GM03348 (cell line): ENCODE data around the gene TSPAN5.
"Not testable (repeated sequence)": the region's sequence is repeated elsewhere in the genome, so short reads cannot be mapped to it uniquely, and the experiment has no call there.

Source experiments
- DNase-seq: peaks from one replicate; pipeline ENCODE4 v3.0.0; 2012; ENCODE audit warnings: low spot score

TSPAN5 gene

GRCh38 chr4:98496152-98496845, 162.1 kb downstream of the TSPAN5 start:
- no peak for DNase-seq

GRCh38 chr4:98493296-98493695, 165.1 kb downstream of the TSPAN5 start:
- DNase-seq, result no peak

- peak; percentile 47 for DNase-seq
Measured at GRCh38 chr4:98491899-98492559, 166.4 kb downstream of the TSPAN5 start.

- DNase-seq, result no peak
Measured at GRCh38 chr4:98490251-98490650, 168.2 kb downstream of the TSPAN5 start.

GRCh38 chr4:98485816-98486345, 172.5 kb downstream of the TSPAN5 start:
- no peak for DNase-seq

- DNase-seq, result no peak
Measured at GRCh38 chr4:98484031-98484430, 174.4 kb downstream of the TSPAN5 start.

- DNase-seq, result no peak
Measured at GRCh38 chr4:98482847-98483806, 175.3 kb downstream of the TSPAN5 start.

GRCh38 chr4:98482503-98482846, 175.9 kb downstream of the TSPAN5 start:
- no peak for DNase-seq

GRCh38 chr4:98481167-98481566, 177.2 kb downstream of the TSPAN5 start:
- DNase-seq, result no peak

GRCh38 chr4:98480535-98480934, 177.9 kb downstream of the TSPAN5 start:
- no peak for DNase-seq

- DNase-seq, result not testable (repeated sequence)
Measured at GRCh38 chr4:98479590-98479989, 178.8 kb downstream of the TSPAN5 start.

GRCh38 chr4:98476891-98477290, 181.5 kb downstream of the TSPAN5 start:
- no peak for DNase-seq

GRCh38 chr4:98474408-98474844, 184.0 kb downstream of the TSPAN5 start:
- no peak for DNase-seq

GRCh38 chr4:98473046-98473445, 185.4 kb downstream of the TSPAN5 start:
- DNase-seq, result no peak

GRCh38 chr4:98470831-98471230, 187.6 kb downstream of the TSPAN5 start:
- DNase-seq, result no peak

- DNase-seq, result no peak
Measured at GRCh38 chr4:98470366-98470765, 188.0 kb downstream of the TSPAN5 start.

- no peak for DNase-seq
Measured at GRCh38 chr4:98469771-98470170, 188.6 kb downstream of the TSPAN5 start.

- peak; percentile 70 for DNase-seq
Measured at GRCh38 chr4:98468709-98469108, 189.7 kb downstream of the TSPAN5 start.

- DNase-seq, result peak; percentile 85
Measured at GRCh38 chr4:98467627-98468072, 190.8 kb downstream of the TSPAN5 start.

GRCh38 chr4:98466868-98467599, 191.4 kb downstream of the TSPAN5 start:
- DNase-seq, result no peak

- DNase-seq, result no peak
Measured at GRCh38 chr4:98462487-98462886, 195.9 kb downstream of the TSPAN5 start.
